ENCODE data around the gene PPP1R14C.

Gene PPP1R14C

GRCh38 chr6:150198532-150198931, 55.7 kb downstream of the PPP1R14C start:
- no peak for DNase-seq

DNA sequence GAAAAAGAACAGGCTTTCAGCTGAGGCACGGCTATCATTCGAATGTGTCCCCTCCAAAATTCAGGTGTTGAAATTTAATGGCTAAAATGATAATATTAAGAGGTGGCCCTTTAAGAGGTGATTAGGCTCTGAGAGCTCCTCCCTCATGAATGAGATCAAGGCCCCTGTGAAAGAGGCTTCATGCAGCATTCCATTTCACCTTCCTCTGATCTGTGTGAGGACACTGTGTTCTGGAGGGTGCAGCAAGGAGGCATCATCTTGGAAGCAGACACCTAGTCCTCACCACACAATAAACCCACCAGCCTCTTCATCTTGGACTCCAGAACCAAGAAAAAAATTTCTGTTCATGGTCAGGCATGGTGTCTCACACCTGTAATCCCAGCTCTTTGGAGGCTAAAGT, 56.4 kb downstream of the PPP1R14C start:
- no peak for DNase-seq

DNA sequence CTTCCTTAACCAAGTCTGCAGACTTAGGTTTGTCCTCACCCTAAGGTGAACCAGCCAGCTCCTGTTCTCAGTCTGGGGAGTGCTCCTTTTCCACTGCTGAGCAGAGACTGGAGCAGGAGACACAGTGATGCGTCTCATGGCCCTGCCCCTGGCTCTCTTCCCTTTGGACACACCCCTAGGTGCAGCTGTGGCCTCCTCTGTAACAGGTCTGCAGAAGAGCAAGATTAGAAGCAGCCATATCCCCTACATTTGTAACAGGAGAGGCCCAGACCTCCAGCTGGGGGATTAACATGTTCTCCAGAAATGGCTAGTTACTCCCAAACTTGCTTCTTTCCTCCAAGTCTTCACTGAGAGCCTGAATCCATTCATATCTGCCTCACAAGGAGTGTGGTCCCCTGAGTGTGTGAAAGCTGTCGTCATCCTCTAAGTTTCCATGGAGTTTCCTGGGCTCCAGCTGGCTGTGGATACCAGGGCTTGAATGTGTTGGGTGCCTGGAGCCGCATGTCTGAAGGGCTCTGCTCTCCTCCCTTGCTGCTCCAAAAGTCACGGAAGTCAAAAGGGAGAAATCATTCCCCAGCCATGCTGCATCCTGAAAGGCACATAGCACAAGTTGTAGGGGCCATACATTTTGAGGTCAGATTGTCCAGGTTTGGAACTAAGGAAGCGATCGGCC, 57.7 kb downstream of the PPP1R14C start:
- DNase-seq: peak; percentile 23

DNA sequence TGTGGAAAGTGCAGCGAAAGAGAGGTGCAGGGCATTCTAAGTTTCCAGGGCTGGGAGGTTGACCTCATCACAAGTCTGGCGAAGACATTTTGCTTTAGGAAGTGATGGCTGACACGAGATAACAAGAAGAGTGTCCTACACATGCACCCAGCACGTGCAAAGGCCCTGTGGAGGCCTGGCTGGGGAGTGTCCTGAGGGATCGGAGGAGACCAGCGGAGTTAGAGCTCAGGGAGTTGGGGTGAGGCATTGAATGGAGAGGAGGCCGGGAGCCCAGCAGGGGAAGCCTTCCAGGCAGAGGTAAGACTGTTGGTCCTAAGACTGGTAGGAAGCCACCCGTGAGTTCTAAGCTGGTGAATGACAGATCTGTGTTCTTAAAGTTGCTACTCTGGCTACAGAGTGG, 58.4 kb downstream of the PPP1R14C start:
- no peak for DNase-seq

GRCh38 chr6:150201772-150202329, 59.0 kb downstream of the PPP1R14C start:
- no peak for DNase-seq

- no peak for DNase-seq
Measured at GRCh38 chr6:150202404-150202803, 59.6 kb downstream of the PPP1R14C start.

- no peak for DNase-seq
Measured at GRCh38 chr6:150202934-150203333, 60.1 kb downstream of the PPP1R14C start.

GRCh38 chr6:150203378-150203777, 60.5 kb downstream of the PPP1R14C start:
- no peak for DNase-seq

- no peak for DNase-seq
Measured at GRCh38 chr6:150203871-150204545, 61.2 kb downstream of the PPP1R14C start.

DNA sequence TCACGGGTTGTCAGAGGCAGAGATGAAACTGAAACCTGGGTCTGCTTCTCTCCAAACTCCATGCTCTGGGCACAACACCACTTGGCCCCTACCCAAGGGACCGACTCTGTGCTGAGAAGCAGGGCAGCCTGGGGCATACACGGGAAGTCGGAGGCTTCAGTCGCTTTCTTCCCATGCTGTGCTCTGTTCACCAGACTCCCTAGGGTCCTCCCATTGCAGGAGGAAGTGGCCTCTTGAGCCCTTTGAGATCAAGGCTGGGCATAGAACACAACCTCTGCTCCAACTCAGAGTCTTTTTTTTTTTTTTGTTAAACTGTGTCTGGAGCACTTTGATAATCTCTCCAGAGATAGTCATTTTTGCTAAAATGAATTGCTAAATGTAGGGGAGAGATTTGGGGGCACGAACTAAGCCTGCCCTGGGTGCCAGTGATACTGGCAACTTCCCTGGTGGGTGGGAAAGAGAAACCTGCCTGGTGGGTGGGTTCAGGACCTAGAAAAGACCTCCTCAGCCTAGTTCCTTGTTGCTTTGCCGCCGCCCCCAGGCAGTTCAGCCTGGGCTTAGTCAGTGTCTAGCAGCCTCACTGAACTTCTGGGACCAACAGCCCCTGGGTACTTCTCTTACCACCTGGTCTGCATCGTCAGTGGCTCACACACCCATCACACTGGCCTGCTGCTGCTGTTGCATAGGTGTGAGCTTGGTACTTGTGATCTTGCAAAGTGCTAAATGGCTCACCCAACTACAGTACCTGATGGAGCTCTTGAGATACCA, 62.0 kb downstream of the PPP1R14C start:
- DNase-seq: no peak

- DNase-seq: no peak
Measured at GRCh38 chr6:150207931-150208570, 65.2 kb downstream of the PPP1R14C start.

- no peak for DNase-seq
Measured at GRCh38 chr6:150208611-150209352, 65.9 kb downstream of the PPP1R14C start.

GRCh38 chr6:150209415-150209814, 66.6 kb downstream of the PPP1R14C start:
- no peak for DNase-seq

- DNase-seq: no peak
Measured at GRCh38 chr6:150211700-150212511, 69.1 kb downstream of the PPP1R14C start.

DNA sequence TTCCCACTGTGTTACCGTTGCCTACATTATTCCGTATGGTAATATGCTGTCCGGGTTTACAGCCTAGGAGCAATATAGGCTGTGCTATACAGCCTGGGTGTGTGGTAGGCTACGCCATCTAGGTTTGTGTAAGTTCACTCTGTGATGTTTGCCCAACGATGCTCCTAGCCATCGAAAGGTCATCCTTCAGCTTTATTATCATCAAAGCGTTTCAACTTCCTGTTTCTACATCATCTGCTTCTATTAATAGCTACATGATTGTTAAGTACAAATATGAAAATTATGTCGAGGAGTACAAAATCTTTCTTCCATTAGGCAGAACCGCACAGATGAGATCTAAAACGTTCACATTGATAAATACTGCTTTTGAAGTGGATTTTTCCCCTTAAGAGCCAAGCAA, 69.9 kb downstream of the PPP1R14C start:
- no peak for DNase-seq

GRCh38 chr6:150213301-150213700, 70.5 kb downstream of the PPP1R14C start:
- DNase-seq: no peak

- no peak for DNase-seq
Measured at GRCh38 chr6:150214310-150214709, 71.5 kb downstream of the PPP1R14C start.

- DNase-seq: no peak
Measured at GRCh38 chr6:150220634-150221551, 78.0 kb downstream of the PPP1R14C start.

- DNase-seq: no peak
Measured at GRCh38 chr6:150224820-150225219, 82.0 kb downstream of the PPP1R14C start.

GRCh38 chr6:150227281-150227680, 84.4 kb downstream of the PPP1R14C start:
- DNase-seq: no peak
